HEK293T (cell line): Measurements from ENCODE around the gene PNMA8B.

ENCODE experiments used
- BHLHE40 ChIP-seq: fragments of 450-650 bp; IDR thresholded peaks from 2 replicates; pipeline ENCODE4 v1.6.1; 2016; ENCODE audit warnings: mild to moderate bottlenecking, moderate library complexity, borderline replicate concordance
- FOXA1 ChIP-seq: fragments of 450-650 bp; IDR thresholded peaks from 2 replicates; pipeline ENCODE4 v1.6.1; 2016; ENCODE audit warnings: mild to moderate bottlenecking
- SP1 ChIP-seq: fragments of 450-650 bp; IDR thresholded peaks from 2 replicates; pipeline ENCODE4 v1.6.1; 2017

DNA sequence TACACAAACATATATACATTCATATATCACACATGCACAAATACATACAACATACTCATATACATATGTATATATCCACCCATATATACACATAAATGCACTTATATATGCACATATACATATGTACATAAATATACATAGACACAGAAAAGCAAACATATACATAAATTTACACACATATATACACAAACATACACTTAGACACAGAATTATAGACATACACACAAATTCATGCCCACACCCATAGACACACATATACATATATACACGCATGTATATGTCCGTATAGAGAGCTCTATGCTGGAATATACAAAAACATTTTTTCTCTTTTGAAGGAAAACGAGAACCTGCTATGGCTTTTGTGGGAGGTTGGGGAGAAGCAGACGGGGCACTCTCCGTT is 44.9 kb downstream of the PNMA8B start:
- TF ChIP-seq FOXA1 (no peak), BHLHE40 (no peak), SP1 (no peak)
